GM12878 (cell line): ENCODE data around the gene ZNF688.

Source experiments
- CREB1 ChIP-seq: IDR thresholded peaks from 2 replicates; pipeline ENCODE4 v1.6.1; 2012; ENCODE audit warnings: low read depth, mild to moderate bottlenecking, inconsistent platforms
- EP300 ChIP-seq, 2 experiments: fragments of 150-350 bp in 1 of 2; IDR thresholded peaks; 2 replicates each; pipeline ENCODE4 v1.6.1; 2011 to 2012; ENCODE audit warnings: low read depth in 2 of 2, low read length in 2 of 2, borderline replicate concordance in 1 of 2, improper control_type of control experiment in 1 of 2, inconsistent platforms in 1 of 2; ENCODE audit not compliant: control insufficient read depth in 1 of 2
- EZH2 ChIP-seq: IDR thresholded peaks from 2 replicates; pipeline ENCODE4 v1.6.1; 2012; ENCODE audit warnings: low read depth, mild to moderate bottlenecking, control low read depth, inconsistent platforms, low read length, borderline replicate concordance; ENCODE audit not compliant: control insufficient read depth
- FOXK2 ChIP-seq: fragments of 450-650 bp; IDR thresholded peaks from 2 replicates; pipeline ENCODE4 v1.6.1; 2017; ENCODE audit warnings: mild to moderate bottlenecking, moderate library complexity
- HDAC6 ChIP-seq: fragments of 200-600 bp; sonication (generic); IDR thresholded peaks from one replicate; pipeline ENCODE4 v1.8.0; 2017; ENCODE audit warnings: antibody characterized with exemption; ENCODE audit not compliant: unreplicated experiment
- RBBP5 ChIP-seq: fragments of 200-600 bp; sonication (generic); conservative IDR thresholded peaks from 2 replicates; pipeline ENCODE4 v1.6.1; 2016
- RFX5 ChIP-seq: IDR thresholded peaks from 2 replicates; pipeline ENCODE4 v1.6.1; 2011; ENCODE audit warnings: low read depth, low read length, improper control_type of control experiment
- TF ChIP-seq, protein P1 (sequence below), 3 experiments: IDR thresholded peaks in 2 of 3; conservative IDR thresholded peaks in 1 of 3; 2 replicates each; pipeline ENCODE4 v1.5.1; 2011; ENCODE audit warnings: low read depth in 3 of 3, low read length in 3 of 3, mild to moderate bottlenecking in 3 of 3, control low read depth in 2 of 3, moderate library complexity in 2 of 3, inconsistent platforms in 1 of 3, mixed read lengths in 1 of 3; ENCODE audit not compliant: control insufficient read depth in 2 of 3, insufficient read depth in 1 of 3; ENCODE audit errors: extremely low read depth in 1 of 3
- TF ChIP-seq, protein P2 (sequence below): IDR thresholded peaks from 2 replicates; pipeline ENCODE4 v1.6.1; 2012; ENCODE audit warnings: mild to moderate bottlenecking, low read depth, low read length
- TF ChIP-seq, protein P3 (sequence below): IDR thresholded peaks from 2 replicates; pipeline ENCODE4 v1.6.1; 2012; ENCODE audit warnings: low read length, inconsistent platforms
- TF ChIP-seq, protein P4 (sequence below): fragments of 450-650 bp; IDR thresholded peaks from 2 replicates; pipeline ENCODE4 v1.6.1; 2017; ENCODE audit warnings: mild to moderate bottlenecking

DNA sequence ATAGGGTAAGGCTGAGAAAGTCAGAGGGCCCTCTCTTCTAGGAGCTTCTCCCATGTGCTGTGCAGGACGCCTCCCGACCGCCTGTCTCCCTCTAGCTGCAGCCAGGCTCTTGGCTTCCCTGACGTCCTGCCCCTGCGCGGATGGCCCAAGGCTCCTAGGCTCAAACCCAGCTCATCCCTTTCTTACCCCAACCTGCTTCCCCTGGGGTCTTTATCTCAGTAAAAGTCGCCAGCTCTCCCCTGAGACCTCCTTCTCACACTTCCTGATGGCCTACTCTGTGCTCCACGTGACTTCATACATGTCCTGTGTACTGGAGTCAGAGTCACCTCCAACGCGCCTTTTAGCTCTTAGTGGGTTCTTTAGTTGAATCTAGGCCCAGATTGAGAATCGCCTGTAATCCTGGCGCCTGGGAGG, 35.7 kb downstream of the ZNF688 start:
- no peak for TF ChIP-seq EZH2
- no peak for TF ChIP-seq RBBP5
- no peak for TF ChIP-seq HDAC6
- TF ChIP-seq, protein P1, sequence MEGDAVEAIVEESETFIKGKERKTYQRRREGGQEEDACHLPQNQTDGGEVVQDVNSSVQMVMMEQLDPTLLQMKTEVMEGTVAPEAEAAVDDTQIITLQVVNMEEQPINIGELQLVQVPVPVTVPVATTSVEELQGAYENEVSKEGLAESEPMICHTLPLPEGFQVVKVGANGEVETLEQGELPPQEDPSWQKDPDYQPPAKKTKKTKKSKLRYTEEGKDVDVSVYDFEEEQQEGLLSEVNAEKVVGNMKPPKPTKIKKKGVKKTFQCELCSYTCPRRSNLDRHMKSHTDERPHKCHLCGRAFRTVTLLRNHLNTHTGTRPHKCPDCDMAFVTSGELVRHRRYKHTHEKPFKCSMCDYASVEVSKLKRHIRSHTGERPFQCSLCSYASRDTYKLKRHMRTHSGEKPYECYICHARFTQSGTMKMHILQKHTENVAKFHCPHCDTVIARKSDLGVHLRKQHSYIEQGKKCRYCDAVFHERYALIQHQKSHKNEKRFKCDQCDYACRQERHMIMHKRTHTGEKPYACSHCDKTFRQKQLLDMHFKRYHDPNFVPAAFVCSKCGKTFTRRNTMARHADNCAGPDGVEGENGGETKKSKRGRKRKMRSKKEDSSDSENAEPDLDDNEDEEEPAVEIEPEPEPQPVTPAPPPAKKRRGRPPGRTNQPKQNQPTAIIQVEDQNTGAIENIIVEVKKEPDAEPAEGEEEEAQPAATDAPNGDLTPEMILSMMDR (IDR thresholded peaks at IDR 0.05 in 2 of 3, conservative IDR thresholded peaks at IDR 0.05 in 1 of 3; ENCODE audit: control insufficient read depth in 2 of 3, extremely low read depth in 1 of 3, insufficient read depth in 1 of 3, low read depth in 3 of 3, low read length in 3 of 3), result peak; percentile 63 to 84 (median 76); a peak in 5 of 6 replicates
- TF ChIP-seq, protein P2, sequence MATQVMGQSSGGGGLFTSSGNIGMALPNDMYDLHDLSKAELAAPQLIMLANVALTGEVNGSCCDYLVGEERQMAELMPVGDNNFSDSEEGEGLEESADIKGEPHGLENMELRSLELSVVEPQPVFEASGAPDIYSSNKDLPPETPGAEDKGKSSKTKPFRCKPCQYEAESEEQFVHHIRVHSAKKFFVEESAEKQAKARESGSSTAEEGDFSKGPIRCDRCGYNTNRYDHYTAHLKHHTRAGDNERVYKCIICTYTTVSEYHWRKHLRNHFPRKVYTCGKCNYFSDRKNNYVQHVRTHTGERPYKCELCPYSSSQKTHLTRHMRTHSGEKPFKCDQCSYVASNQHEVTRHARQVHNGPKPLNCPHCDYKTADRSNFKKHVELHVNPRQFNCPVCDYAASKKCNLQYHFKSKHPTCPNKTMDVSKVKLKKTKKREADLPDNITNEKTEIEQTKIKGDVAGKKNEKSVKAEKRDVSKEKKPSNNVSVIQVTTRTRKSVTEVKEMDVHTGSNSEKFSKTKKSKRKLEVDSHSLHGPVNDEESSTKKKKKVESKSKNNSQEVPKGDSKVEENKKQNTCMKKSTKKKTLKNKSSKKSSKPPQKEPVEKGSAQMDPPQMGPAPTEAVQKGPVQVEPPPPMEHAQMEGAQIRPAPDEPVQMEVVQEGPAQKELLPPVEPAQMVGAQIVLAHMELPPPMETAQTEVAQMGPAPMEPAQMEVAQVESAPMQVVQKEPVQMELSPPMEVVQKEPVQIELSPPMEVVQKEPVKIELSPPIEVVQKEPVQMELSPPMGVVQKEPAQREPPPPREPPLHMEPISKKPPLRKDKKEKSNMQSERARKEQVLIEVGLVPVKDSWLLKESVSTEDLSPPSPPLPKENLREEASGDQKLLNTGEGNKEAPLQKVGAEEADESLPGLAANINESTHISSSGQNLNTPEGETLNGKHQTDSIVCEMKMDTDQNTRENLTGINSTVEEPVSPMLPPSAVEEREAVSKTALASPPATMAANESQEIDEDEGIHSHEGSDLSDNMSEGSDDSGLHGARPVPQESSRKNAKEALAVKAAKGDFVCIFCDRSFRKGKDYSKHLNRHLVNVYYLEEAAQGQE, result no peak
- TF ChIP-seq RFX5, result no peak
- TF ChIP-seq EP300 (IDR thresholded peaks at IDR 0.05; ENCODE audit: borderline replicate concordance in 1 of 2, control insufficient read depth in 1 of 2, low read depth in 2 of 2, low read length in 2 of 2), result 0 out of 4 replicates have a peak, but pooled peaks of 1 of the 2 experiments have one; percentile 7
- TF ChIP-seq, protein P3, sequence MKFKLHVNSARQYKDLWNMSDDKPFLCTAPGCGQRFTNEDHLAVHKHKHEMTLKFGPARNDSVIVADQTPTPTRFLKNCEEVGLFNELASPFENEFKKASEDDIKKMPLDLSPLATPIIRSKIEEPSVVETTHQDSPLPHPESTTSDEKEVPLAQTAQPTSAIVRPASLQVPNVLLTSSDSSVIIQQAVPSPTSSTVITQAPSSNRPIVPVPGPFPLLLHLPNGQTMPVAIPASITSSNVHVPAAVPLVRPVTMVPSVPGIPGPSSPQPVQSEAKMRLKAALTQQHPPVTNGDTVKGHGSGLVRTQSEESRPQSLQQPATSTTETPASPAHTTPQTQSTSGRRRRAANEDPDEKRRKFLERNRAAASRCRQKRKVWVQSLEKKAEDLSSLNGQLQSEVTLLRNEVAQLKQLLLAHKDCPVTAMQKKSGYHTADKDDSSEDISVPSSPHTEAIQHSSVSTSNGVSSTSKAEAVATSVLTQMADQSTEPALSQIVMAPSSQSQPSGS, result no peak
- no peak for TF ChIP-seq FOXK2
- TF ChIP-seq, protein P4, sequence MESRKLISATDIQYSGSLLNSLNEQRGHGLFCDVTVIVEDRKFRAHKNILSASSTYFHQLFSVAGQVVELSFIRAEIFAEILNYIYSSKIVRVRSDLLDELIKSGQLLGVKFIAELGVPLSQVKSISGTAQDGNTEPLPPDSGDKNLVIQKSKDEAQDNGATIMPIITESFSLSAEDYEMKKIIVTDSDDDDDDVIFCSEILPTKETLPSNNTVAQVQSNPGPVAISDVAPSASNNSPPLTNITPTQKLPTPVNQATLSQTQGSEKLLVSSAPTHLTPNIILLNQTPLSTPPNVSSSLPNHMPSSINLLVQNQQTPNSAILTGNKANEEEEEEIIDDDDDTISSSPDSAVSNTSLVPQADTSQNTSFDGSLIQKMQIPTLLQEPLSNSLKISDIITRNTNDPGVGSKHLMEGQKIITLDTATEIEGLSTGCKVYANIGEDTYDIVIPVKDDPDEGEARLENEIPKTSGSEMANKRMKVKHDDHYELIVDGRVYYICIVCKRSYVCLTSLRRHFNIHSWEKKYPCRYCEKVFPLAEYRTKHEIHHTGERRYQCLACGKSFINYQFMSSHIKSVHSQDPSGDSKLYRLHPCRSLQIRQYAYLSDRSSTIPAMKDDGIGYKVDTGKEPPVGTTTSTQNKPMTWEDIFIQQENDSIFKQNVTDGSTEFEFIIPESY, result no peak
- no peak for TF ChIP-seq CREB1
